ENCODE data around the gene UBQLN1.

UBQLN1 gene

DNA sequence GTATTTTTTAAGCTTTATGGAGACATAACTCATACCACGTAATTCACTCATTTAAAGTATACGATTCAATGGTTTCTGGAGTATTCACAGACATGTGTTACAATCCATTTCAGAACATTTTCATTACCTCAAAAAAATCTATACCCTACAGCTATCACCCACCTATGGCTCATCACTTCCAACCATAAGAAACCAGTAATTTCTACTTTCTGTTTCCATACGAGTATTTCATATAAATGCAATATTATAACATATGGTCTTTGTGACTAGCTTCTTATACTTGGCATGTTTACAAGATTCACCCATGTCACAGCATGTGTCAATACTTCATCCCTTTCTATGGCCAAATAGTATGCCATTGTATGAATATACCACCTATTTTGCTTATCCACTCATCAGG lies 18.8 kb downstream of the UBQLN1 start:
- no peak for DNase-seq

- no peak for DNase-seq
These were observed 26.3 kb downstream of the UBQLN1 start for GRCh38 chr9:83681490-83681889.

GRCh38 chr9:83680233-83680632 lies 27.5 kb downstream of the UBQLN1 start:
- DNase-seq, result no peak

DNA sequence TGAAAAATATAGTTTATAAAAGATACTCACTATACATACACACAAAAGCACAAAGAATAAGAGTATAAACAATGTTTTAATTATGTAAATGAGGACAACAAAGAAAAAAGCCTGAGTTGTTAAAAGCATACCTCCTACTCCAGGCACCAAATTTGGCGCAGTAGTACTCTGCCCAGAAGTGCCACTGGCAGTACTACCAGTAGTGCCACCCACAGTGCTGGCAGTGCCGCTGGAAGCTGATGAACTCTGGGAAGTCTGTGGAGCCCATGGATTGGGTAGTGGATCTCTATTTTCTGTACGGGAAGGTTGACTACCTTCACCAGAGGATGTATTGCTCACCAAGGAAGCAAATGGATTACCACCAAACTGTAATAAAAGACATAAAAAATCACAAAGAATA lies 30.2 kb downstream of the UBQLN1 start:
- no peak for DNase-seq

- no peak for DNase-seq
These were observed 32.3 kb downstream of the UBQLN1 start for GRCh38 chr9:83675466-83675865.

DNA sequence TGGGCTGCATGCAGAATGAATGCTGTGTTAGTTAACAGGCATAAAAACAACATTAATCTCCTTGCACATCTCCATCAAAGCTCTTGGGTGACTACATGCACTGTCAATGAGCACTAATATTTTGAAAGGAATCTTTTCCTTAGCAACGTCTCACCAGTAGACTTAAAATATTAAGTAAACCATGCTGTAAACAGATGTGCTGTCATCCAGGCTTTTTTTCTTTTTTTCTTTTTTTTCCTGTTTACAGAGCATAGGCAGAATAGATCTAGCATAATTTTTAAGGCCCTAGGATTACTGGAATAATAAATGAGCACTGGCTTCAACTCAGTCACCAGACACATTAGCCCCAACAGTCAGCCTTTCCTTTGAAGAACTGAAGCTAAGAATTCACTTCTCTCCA lies 36.3 kb downstream of the UBQLN1 start:
- no peak for DNase-seq

DNA sequence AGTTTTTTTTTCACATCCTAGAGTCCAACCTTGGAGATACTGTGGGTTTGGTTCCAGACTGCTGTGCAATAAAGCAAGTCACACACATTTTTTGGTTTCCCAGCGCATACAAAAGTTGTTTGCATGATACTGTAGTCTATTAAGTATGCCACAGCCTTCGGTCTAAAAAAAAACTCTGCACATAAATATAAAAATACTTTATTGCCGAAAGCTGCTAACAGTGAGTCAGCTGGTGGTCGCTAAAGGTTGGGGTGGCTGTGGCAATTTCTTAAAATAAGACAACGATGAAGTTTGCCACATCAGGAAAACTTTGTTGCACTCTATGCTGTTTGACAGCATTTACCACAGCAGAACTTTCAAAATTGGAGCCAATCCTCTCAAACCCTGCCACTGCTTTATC lies 37.4 kb downstream of the UBQLN1 start:
- DNase-seq, result no peak

DNA sequence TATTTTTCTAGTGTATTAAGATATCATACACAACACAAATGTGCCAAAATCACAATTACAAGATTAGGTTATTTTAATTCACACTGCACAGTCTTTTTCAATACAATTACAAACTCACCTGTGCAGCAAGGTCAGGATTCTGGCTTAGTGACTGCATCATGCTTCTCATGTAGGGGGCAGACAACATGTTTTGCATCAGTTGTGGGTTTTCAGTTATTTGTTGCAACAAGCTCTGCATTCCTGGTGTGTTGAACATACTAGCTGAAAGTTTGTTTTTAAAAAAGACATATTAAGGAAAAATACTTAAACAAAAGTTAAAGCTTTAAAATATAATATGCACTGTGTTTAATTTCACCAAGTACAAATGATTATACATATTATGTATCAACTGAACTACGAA lies 38.7 kb downstream of the UBQLN1 start:
- DNase-seq, result no peak

GRCh38 chr9:83665580-83666200 lies 42.1 kb downstream of the UBQLN1 start:
- DNase-seq, result no peak

GRCh38 chr9:83662933-83663332 lies 44.8 kb downstream of the UBQLN1 start:
- no peak for DNase-seq

GRCh38 chr9:83656952-83657351 lies 50.8 kb downstream of the UBQLN1 start:
- DNase-seq, result no peak

- DNase-seq, result no peak
These were observed 51.6 kb downstream of the UBQLN1 start for GRCh38 chr9:83656032-83656680.

- no peak for DNase-seq
These were observed 52.3 kb downstream of the UBQLN1 start for GRCh38 chr9:83655433-83655832.

DNA sequence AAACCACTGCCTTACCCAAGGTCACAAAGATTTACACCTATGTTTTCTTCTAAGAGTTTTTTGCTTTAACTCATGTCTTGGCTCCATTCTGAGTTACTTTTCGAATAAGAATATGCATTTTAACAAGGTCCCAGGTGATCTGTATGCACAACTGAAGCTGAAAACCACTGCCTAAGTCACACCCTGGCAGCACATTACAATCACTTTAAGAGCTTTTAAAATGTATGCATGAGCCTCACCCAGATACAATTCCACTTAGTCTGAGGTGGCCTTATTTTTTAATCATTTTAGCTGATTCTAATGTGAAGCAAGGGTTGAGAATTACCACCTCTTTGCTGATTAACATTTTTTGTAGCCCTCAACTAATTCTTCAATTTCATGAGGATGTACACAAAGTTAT lies 55.3 kb downstream of the UBQLN1 start:
- no peak for DNase-seq

DNA sequence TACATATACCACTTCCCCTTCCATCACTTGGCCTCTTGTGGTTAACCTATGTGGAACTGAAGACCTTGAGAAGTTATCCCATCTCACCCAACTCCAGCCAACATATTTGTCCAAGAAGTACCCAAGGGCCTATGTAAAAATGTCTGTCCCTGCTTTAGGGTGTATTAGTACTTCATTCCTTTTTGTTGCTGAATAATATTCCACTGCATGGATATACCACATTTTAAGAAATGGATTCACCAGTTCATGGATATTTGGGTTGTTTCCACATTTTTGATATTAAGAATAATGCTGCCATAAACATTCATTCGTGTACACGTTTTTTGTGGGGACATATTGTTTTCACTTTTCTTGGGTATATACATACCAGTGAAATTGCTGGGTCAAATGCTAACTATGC lies 56.2 kb downstream of the UBQLN1 start:
- DNase-seq, result no peak

- no peak for DNase-seq
These were observed 58.2 kb downstream of the UBQLN1 start for GRCh38 chr9:83649515-83649914.

DNA sequence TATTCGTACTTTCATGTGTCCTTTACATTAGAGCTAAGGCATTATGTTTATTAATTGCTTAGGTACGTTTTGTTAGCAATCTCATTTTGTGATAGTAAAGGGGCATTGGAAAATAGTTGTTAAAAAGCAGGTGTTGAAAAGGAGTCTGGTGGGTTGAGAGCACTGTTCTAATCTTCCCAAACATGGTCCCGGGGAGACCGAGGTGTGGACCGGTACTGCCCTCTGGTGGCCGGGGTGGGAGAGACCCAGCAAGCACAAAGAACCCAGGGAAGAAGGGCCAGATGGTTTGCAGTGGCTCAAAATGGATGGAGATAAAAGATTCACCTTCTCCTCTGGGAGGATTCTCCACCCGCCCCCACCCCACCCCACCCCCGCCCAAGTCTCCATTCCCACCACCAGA lies 58.7 kb downstream of the UBQLN1 start:
- peak; percentile 69 for DNase-seq

GRCh38 chr9:83646500-83647239 lies 61.1 kb downstream of the UBQLN1 start:
- DNase-seq, result no peak

GRCh38 chr9:83642793-83643192 lies 65.0 kb downstream of the UBQLN1 start:
- no peak for DNase-seq

DNA sequence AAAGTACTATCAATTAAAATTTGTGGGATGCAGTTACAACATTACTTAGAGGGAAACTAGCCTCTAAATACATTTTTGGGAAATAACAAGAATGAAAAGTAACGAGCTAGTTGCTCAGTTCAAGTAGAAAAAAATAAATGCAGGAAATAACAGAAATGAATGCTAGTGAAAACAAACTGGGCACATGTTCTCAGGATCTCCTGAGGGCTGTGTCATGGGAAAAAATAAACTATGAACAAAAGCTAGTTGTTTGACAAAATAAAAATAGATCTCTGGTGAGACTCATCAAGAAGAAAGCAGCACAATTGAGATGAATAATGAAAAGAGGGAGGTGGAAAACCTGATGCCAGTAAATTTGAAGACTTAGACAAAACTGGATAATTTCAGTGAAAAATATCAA lies 68.5 kb downstream of the UBQLN1 start:
- no peak for DNase-seq

DNA sequence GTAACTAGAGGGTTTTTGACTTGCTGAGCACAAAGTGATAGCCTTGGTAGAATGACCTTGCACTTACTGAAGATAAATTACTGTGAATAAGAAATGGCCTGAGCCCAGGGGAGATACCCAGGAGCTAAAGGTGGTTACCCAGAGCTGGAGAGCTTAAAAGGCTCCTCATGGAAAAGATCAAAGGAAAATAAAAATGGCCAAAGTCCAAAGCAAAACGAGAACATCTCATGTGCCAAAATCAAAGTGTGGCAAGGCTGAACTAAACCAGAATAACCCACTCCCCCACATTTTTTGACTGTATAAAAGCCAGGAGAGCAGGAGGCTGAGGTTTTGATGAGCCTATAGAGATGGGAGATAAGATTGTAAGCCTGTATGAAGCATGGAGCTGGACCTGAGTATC lies 70.4 kb downstream of the UBQLN1 start:
- DNase-seq, result no peak

DNA sequence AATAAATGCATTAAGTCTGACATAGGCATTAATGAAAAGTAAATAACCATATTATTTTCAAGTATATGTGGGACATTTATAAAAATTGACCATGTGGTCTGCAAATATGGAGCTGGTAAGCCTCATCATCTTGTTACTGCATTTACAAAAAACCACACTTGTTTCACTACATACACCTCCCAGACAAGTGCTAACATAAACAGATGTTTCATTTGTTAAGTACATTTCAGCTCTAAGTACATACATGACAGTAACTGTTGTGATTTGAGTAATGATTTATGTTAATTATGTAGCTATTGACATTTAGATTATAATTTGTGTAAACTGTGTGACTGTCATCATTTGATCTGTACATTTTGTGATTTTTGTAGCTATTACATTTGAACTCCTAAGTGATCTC lies 70.9 kb downstream of the UBQLN1 start:
- no peak for DNase-seq

DNA sequence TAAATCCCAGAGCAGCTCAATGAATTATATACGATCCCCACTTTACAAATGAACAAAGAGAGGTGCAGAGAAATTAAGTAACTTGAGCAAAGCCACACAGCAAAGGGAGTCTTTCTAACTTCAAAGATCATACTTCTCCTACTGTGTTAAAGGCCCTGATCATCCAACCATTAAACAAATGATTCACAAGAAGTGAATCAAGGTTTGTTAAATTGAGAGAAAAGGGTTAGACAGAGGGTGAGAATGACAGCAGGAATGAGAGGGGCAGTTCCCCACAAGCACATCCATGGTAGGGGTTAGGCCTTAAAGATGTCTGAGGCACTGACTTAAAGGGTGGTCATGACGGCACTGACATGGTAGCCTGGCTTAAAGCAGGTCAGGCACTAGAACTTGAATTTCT lies 74.1 kb downstream of the UBQLN1 start:
- DNase-seq, result no peak

GRCh38 chr9:83633255-83633654 lies 74.5 kb downstream of the UBQLN1 start:
- DNase-seq, result no peak

Data from CD4-positive, alpha-beta T cell treated with Interleukin-15 for 1 hour (primary cell).